GM10248 (cell line): ENCODE measurements around the gene CCNO.

ENCODE experiments used
- CTCF ChIA-PET: fragments of 300-600 bp; sonication (Branson Sonifier 250); formaldehyde crosslinking; extraction: SDS; loops from one replicate; lab custom pipeline; 2021; ENCODE audit warnings: antibody characterized with exemption; lab: Yijun Ruan, JAX
- POLR2A ChIA-PET: fragments of 350-650 bp; sonication (Branson Sonifier 250); formaldehyde crosslinking; extraction: SDS; loops from one replicate; lab custom pipeline; 2020; ENCODE audit warnings: antibody characterized with exemption; lab: Yijun Ruan, JAX
- DNase-seq: peaks from one replicate; pipeline ENCODE4 v3.0.0; 2012; ENCODE audit errors: extremely low spot score
- TF ChIP-seq, protein P1 (sequence below): IDR thresholded peaks from 2 replicates; pipeline ENCODE4 v1.5.1; 2012; ENCODE audit warnings: mild to moderate bottlenecking, low read depth; ENCODE audit errors: extremely low read depth, missing control alignments, control extremely low read depth

The CCNO gene

GRCh38 chr5:55220433-55221185 lies 12.8 kb downstream of the CCNO start:
- ChIA-PET CTCF (no interaction called here), POLR2A (no interaction called here)
- no peak for DNase-seq
- TF ChIP-seq, protein P1, sequence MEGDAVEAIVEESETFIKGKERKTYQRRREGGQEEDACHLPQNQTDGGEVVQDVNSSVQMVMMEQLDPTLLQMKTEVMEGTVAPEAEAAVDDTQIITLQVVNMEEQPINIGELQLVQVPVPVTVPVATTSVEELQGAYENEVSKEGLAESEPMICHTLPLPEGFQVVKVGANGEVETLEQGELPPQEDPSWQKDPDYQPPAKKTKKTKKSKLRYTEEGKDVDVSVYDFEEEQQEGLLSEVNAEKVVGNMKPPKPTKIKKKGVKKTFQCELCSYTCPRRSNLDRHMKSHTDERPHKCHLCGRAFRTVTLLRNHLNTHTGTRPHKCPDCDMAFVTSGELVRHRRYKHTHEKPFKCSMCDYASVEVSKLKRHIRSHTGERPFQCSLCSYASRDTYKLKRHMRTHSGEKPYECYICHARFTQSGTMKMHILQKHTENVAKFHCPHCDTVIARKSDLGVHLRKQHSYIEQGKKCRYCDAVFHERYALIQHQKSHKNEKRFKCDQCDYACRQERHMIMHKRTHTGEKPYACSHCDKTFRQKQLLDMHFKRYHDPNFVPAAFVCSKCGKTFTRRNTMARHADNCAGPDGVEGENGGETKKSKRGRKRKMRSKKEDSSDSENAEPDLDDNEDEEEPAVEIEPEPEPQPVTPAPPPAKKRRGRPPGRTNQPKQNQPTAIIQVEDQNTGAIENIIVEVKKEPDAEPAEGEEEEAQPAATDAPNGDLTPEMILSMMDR, result no peak

DNA sequence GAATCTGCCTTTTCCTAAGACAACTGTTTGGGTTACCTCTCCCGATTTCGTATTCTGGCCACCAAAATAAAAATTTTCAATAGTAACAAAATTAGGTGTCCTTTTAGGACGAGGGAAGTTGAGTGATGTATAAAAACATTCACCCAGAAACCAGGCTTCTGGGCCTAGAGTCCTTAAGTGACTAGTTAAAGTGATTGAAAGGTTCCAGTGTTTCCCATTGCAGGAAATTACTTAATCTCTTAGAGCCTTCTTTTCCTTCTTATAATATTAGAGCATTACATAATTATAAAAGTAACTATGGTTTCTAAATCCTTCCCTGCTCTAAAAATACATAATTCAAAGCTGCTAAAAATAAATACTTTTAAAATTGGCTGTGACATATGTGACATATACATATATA lies 13.6 kb downstream of the CCNO start:
- no peak for DNase-seq
- POLR2A ChIA-PET, result no interaction called here
- CTCF ChIA-PET, result no interaction called here
- TF ChIP-seq, protein P1, result no peak

GRCh38 chr5:55218967-55219366 lies 14.4 kb downstream of the CCNO start:
- ChIA-PET POLR2A (no interaction called here), CTCF (no interaction called here)
- TF ChIP-seq, protein P1, result no peak
- no peak for DNase-seq

DNA sequence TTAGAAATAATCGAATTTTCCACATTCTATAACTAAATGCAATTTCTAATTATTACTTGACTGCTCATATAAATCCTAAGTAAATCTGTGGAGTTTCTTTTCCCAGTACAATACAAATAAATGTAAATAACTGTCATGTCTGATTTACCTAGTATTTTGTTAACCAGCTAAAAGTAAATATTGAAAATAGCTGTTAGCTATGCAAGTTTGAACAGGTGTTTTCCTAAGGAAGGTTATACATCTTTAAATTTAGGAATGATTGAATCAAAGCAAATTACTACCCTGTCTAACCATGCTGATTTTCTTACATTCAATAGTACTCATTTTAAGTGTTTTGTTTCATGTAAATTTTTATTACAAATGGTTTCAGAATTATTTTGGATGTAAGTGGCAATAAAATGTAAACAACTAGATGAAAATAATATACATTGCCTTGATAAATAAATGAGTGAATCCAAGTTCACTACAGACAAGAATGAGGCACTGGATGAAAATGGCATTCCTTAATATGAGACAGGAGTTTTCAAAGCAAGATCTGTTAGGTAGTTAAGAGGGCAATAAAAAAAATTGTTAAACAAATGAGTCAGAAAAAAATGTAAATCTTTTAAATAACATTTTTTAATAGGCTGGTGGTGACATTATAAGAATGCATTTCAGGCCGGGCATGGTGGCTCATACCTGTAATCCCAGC lies 22.1 kb downstream of the CCNO start:
- TF ChIP-seq, protein P1, result no peak
- CTCF ChIA-PET, result interaction anchor here (1.0 to 1.5 kb wide), 3 partner anchors 13 to 16 kb away, joined by 3 to 7 read pairs (median 4); partner anchors contain the start of gene MCIDAS

DNA sequence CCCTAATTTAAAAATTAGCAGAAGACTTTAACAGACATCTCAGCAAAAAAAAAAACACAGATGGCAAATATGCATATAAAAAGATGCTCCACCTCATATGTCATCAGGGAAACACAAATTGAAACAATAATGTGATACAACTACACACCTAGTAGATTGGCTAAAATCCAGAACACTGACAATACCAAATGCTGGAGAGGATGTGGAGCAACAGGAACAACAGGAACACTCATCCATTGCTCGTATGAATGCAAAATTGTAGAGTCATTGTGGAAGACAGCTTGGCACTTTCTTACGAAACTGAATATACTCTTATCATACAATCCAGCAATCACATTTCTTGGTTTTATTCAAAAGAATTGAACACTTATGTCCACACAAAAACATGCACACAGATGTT lies 28.4 kb downstream of the CCNO start:
- TF ChIP-seq, protein P1, result no peak
- ChIA-PET CTCF (no interaction called here), POLR2A (no interaction called here)
- DNase-seq, result no peak

More for the DNA sequence above, 22.1 kb downstream of the CCNO start:
- POLR2A ChIA-PET, result no interaction called here
- DNase-seq, result no peak

GRCh38 chr5:55191165-55191564 lies 42.2 kb downstream of the CCNO start:
- ChIA-PET CTCF (interaction anchor here (1.2 to 1.8 kb wide), 2 partner anchors 19 to 23 kb away, joined by 3 to 4 read pairs; no protein-coding TSS in a partner anchor), POLR2A (no interaction called here)
- TF ChIP-seq, protein P1, result no peak
- no peak for DNase-seq
